ENCODE results near the gene OR52W1.

OR52W1 gene

GRCh38 chr11:6199174-6199810, at the start of gene OR52W1:
Gene OR52W1 (plus strand): TSS chr11:6199224. CDS start chr11:6199224, 0 bp downstream.
- no peak for DNase-seq

- DNase-seq = no peak
Measured at GRCh38 chr11:6151117-6151516, 47.9 kb upstream of the OR52W1 start.

GRCh38 chr11:6152126-6152525, 46.9 kb upstream of the OR52W1 start:
- no peak for DNase-seq

GRCh38 chr11:6156628-6157359, 42.2 kb upstream of the OR52W1 start:
- DNase-seq = no peak

- DNase-seq = no peak
Measured at GRCh38 chr11:6170226-6170625, 28.8 kb upstream of the OR52W1 start, which contains the start of gene OR52B2. Gene OR52B2 (minus strand): TSS chr11:6170326. CDS start chr11:6170326, 0 bp downstream.

GRCh38 chr11:6175440-6175839, 23.6 kb upstream of the OR52W1 start:
- no peak for DNase-seq

GRCh38 chr11:6191742-6192141, 7.3 kb upstream of the OR52W1 start:
- DNase-seq = no peak

- DNase-seq = no peak
Measured at GRCh38 chr11:6194065-6194581, 4.9 kb upstream of the OR52W1 start.

- DNase-seq = no peak
Measured at GRCh38 chr11:6196396-6196795, 2.6 kb upstream of the OR52W1 start.

- no peak for DNase-seq
Measured at GRCh38 chr11:6197466-6198200, 1.4 kb upstream of the OR52W1 start.

- DNase-seq = no peak
Measured at GRCh38 chr11:6200975-6201374, 2.0 kb downstream of the OR52W1 start.

- DNase-seq = no peak
Measured at GRCh38 chr11:6201481-6201880, 2.5 kb downstream of the OR52W1 start.

- no peak for DNase-seq
Measured at GRCh38 chr11:6202041-6202440, 3.0 kb downstream of the OR52W1 start.

- no peak for DNase-seq
Measured at GRCh38 chr11:6203327-6203726, 4.3 kb downstream of the OR52W1 start.

GRCh38 chr11:6204706-6205105, 5.7 kb downstream of the OR52W1 start:
- no peak for DNase-seq

- DNase-seq = no peak
Measured at GRCh38 chr11:6205366-6205765, 6.3 kb downstream of the OR52W1 start, which contains the start of gene C11orf42. Gene C11orf42 (plus strand): TSS chr11:6205557. CDS start chr11:6205616, 59 bp downstream.

GRCh38 chr11:6206456-6207180, 7.6 kb downstream of the OR52W1 start:
- no peak for DNase-seq

GRCh38 chr11:6209801-6210200, 10.8 kb downstream of the OR52W1 start:
- no peak for DNase-seq

GRCh38 chr11:6210274-6210955, 11.4 kb downstream of the OR52W1 start:
- DNase-seq = no peak

GRCh38 chr11:6214530-6214929, 15.5 kb downstream of the OR52W1 start:
- DNase-seq = no peak

- no peak for DNase-seq
Measured at GRCh38 chr11:6216501-6216900, 17.5 kb downstream of the OR52W1 start.

GRCh38 chr11:6217722-6218121, 18.7 kb downstream of the OR52W1 start:
- DNase-seq = no peak
